ENCODE data around the gene SSB. TPM values are rescaled to one million over a fixed set of nuclear protein-coding genes. Genes with fewer than 3 reads are reported as not detected.

The SSB gene
- polyA plus RNA-seq, 2 of the 4 experiments (the other 2 are of a cell fraction): 253 to 255 TPM

- Histone ChIP-seq H3K27ac (no peak overlapping the region), H3K9me3 (no peaks in the 10 kb centered on the region), H3K4me2 (no peak overlapping the region), H3K4me1 (no peaks in the 10 kb centered on the region), H3K4me3 (no peak overlapping the region)
- no peak for TF ChIP-seq FOXS1 (CRISPR knock-in tag; IDR thresholded peaks at IDR 0.05)
- no peak for TF ChIP-seq ZC3H11A (IDR thresholded peaks at IDR 0.05)
- TF ChIP-seq JUNB (IDR thresholded peaks at IDR 0.05): no peak
- DNase-seq (ENCODE audit: low read depth in 1 of 2, low spot score in 1 of 2): no peak
- FAIRE-seq: no peak
- no peak for ATAC-seq
- ChIA-PET CTCF (interaction anchor here (0.8 to 1.9 kb wide), 4 partner anchors 8 to 329 kb away, joined by 3 to 13 read pairs (median 6); no protein-coding TSS in a partner anchor), POLR2A (no interaction called here)
- 60% methylated on average over 5 of the region's 5 CpGs for WGBS (ENCODE audit: missing lambda C conversion rate)
Observed at GRCh38 chr2:169771021-169771420, 27.6 kb upstream of the SSB start.

GRCh38 chr2:169771612-169772011, 27.1 kb upstream of the SSB start:
- ATAC-seq: no peak
- Histone ChIP-seq H3K27ac (no peak overlapping the region), H3K4me1 (no peaks in the 10 kb centered on the region), H3K4me2 (no peak overlapping the region), H3K4me3 (no peak overlapping the region), H3K9me3 (no peaks in the 10 kb centered on the region)
- TF ChIP-seq FOSB (CRISPR knock-in tag; IDR thresholded peaks at IDR 0.05) (no peak), SMC3 (IDR thresholded peaks at IDR 0.05) (no peak), EHMT2 (IDR thresholded peaks at IDR 0.05; ENCODE audit: low read depth) (no peak), MAFK (IDR thresholded peaks at IDR 0.05; ENCODE audit: partially characterized antibody) (no peak), NPAS2 (CRISPR knock-in tag; IDR thresholded peaks at IDR 0.05; ENCODE audit: borderline replicate concordance) (no peak), HOXB5 (CRISPR knock-in tag; IDR thresholded peaks at IDR 0.05) (no peak), EHF (CRISPR knock-in tag; IDR thresholded peaks at IDR 0.05) (no peak), ESRRA (IDR thresholded peaks at IDR 0.05; ENCODE audit: borderline replicate concordance, low read length) (no peak), MAZ (IDR thresholded peaks at IDR 0.05; ENCODE audit: borderline replicate concordance, low read depth, low read length) (no peak), JUNB (IDR thresholded peaks at IDR 0.05) (no peak)
- TF ChIP-seq, protein P1, sequence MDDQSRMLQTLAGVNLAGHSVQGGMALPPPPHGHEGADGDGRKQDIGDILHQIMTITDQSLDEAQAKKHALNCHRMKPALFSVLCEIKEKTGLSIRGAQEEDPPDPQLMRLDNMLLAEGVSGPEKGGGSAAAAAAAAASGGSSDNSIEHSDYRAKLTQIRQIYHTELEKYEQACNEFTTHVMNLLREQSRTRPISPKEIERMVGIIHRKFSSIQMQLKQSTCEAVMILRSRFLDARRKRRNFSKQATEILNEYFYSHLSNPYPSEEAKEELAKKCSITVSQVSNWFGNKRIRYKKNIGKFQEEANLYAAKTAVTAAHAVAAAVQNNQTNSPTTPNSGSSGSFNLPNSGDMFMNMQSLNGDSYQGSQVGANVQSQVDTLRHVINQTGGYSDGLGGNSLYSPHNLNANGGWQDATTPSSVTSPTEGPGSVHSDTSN (IDR thresholded peaks at IDR 0.05): no peak
- POLR2A ChIA-PET: no interaction called here
- 96% methylated on average over 2 of the region's 2 CpGs for WGBS (ENCODE audit: missing lambda C conversion rate)
- DNase-seq (ENCODE audit: low read depth in 1 of 2, low spot score in 1 of 2): no peak
- no peak for FAIRE-seq
- CTCF ChIA-PET: interaction anchor here (0.8 to 1.9 kb wide), 3 partner anchors 19 to 329 kb away, joined by 3 to 13 read pairs (median 9); no protein-coding TSS in a partner anchor

DNA sequence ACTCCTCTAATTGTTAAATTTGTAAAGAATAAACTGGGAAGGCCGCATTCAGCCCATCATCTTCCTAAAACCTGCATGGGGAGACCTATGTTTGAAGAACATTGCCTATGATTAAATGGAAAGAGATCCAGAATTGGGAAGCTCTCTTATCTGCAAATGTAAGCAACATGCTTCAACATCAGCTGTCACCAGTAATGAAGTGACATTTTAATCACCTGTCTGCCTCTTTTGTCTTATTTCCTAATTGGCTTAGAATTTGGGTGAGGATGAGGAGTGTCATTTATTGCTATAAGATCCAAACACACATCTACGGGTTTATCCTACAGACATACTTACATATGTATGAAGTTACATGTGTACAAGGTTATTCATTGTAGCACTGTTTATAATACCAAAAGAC, 26.0 kb upstream of the SSB start:
- Histone ChIP-seq H3K9me3 (no peaks in the 10 kb centered on the region), H3K4me2 (no peak overlapping the region), H3K4me3 (no peak overlapping the region), H3K4me1 (no peaks in the 10 kb centered on the region), H3K27ac (no peak overlapping the region)
- TF ChIP-seq ESRRA (IDR thresholded peaks at IDR 0.05; ENCODE audit: borderline replicate concordance, low read length): no peak
- no peak for FAIRE-seq
- ATAC-seq: no peak
- ChIA-PET POLR2A (no interaction called here), CTCF (no interaction called here)
- 55% methylated on average over 2 of the region's 2 CpGs for WGBS (ENCODE audit: missing lambda C conversion rate)
- DNase-seq (ENCODE audit: low read depth in 1 of 2, low spot score in 1 of 2): no peak

DNA sequence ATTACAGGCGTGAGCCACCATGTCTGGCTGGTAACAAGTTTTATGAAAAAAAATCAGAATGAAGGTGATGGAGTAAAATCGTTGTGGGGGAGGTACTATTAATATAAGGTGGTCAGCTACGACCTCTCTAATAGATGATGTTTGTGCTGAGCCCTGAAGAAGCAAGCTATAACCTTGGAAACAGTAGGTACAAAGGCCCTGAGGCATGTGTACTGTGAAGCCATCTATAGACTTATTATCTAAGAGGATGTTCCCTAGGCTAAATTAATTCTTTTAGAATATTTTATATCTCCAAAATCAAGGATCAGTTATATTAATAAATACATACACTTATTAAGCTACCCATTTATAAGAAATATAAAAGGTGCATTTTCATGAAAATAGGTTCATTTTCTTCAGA, 23.3 kb upstream of the SSB start:
- Histone ChIP-seq H3K4me2 (no peak overlapping the region), H3K4me3 (no peak overlapping the region), H3K4me1 (no peaks in the 10 kb centered on the region), H3K27ac (no peak overlapping the region), H3K9me3 (no peaks in the 10 kb centered on the region)
- POLR2A ChIA-PET: no interaction called here
- CTCF ChIA-PET: no interaction called here
- DNase-seq (ENCODE audit: low read depth in 1 of 2, low spot score in 1 of 2): no peak
- no peak for ATAC-seq
- WGBS (ENCODE audit: missing lambda C conversion rate): 62% methylated on average over 3 of the region's 3 CpGs
- no peak for FAIRE-seq
- TF ChIP-seq RAD21 (conservative IDR thresholded peaks at IDR 0.05 in 1 of 2, IDR thresholded peaks at IDR 0.05 in 1 of 2): no peak
- TF ChIP-seq ELK1 (IDR thresholded peaks at IDR 0.05; ENCODE audit: low read depth, low read length): no peak
- no peak for TF ChIP-seq HOXB13 (CRISPR knock-in tag; IDR thresholded peaks at IDR 0.05; ENCODE audit: low read depth)
- TF ChIP-seq SREBF2 (IDR thresholded peaks at IDR 0.05): no peak
- no peak for TF ChIP-seq ZSCAN20 (CRISPR knock-in tag; IDR thresholded peaks at IDR 0.05)
- no peak for TF ChIP-seq TFCP2L1 (CRISPR knock-in tag; IDR thresholded peaks at IDR 0.05)
- no peak for TF ChIP-seq RCOR1 (IDR thresholded peaks at IDR 0.05; ENCODE audit: low read depth, low read length)
- TF ChIP-seq, protein P2, sequence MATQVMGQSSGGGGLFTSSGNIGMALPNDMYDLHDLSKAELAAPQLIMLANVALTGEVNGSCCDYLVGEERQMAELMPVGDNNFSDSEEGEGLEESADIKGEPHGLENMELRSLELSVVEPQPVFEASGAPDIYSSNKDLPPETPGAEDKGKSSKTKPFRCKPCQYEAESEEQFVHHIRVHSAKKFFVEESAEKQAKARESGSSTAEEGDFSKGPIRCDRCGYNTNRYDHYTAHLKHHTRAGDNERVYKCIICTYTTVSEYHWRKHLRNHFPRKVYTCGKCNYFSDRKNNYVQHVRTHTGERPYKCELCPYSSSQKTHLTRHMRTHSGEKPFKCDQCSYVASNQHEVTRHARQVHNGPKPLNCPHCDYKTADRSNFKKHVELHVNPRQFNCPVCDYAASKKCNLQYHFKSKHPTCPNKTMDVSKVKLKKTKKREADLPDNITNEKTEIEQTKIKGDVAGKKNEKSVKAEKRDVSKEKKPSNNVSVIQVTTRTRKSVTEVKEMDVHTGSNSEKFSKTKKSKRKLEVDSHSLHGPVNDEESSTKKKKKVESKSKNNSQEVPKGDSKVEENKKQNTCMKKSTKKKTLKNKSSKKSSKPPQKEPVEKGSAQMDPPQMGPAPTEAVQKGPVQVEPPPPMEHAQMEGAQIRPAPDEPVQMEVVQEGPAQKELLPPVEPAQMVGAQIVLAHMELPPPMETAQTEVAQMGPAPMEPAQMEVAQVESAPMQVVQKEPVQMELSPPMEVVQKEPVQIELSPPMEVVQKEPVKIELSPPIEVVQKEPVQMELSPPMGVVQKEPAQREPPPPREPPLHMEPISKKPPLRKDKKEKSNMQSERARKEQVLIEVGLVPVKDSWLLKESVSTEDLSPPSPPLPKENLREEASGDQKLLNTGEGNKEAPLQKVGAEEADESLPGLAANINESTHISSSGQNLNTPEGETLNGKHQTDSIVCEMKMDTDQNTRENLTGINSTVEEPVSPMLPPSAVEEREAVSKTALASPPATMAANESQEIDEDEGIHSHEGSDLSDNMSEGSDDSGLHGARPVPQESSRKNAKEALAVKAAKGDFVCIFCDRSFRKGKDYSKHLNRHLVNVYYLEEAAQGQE (IDR thresholded peaks at IDR 0.05): no peak
- TF ChIP-seq FOSL2 (IDR thresholded peaks at IDR 0.05): no peak
- no peak for TF ChIP-seq FOSL2 (CRISPR knock-in tag; IDR thresholded peaks at IDR 0.05)
- TF ChIP-seq HOXA7 (CRISPR knock-in tag; IDR thresholded peaks at IDR 0.05): no peak
- TF ChIP-seq, protein P3, sequence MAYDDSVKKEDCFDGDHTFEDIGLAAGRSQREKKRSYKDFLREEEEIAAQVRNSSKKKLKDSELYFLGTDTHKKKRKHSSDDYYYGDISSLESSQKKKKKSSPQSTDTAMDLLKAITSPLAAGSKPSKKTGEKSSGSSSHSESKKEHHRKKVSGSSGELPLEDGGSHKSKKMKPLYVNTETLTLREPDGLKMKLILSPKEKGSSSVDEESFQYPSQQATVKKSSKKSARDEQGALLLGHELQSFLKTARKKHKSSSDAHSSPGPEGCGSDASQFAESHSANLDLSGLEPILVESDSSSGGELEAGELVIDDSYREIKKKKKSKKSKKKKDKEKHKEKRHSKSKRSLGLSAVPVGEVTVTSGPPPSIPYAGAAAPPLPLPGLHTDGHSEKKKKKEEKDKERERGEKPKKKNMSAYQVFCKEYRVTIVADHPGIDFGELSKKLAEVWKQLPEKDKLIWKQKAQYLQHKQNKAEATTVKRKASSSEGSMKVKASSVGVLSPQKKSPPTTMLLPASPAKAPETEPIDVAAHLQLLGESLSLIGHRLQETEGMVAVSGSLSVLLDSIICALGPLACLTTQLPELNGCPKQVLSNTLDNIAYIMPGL (CRISPR knock-in tag; IDR thresholded peaks at IDR 0.05; ENCODE audit: borderline replicate concordance): no peak

All from A549 (cell line).